Tibial artery (tissue), 4 donors: ENCODE measurements around the gene MEIS2.

Experiments used
- DNase-seq, 2 donors: peaks; one replicate each; pipeline ENCODE4 v3.0.0-alpha.2; 2019
- H3K27ac ChIP-seq, 2 donors: fragments of 200-600 bp; sonication (generic) in 1 of 2; 1 replicate in 1 of 2; 2 replicates in 1 of 2; pipeline ENCODE4 v1.5.1; 2018 to 2019; ENCODE audit warnings: mild to moderate bottlenecking in 1 of 2
- H3K27me3 ChIP-seq, 2 donors: fragments of 200-600 bp; sonication (generic) in 1 of 2; one replicate each; pipeline versions ENCODE4 v1.5.1 to v1.6.0; 2016 to 2019
- H3K36me3 ChIP-seq, 3 donors: fragments of 200-600 bp; sonication (generic) in 2 of 3; one replicate each; pipeline ENCODE4 v1.5.1; 2016 to 2019; ENCODE audit warnings: mild to moderate bottlenecking in 2 of 3
- H3K4me1 ChIP-seq, 4 donors: fragments of 200-600 bp; sonication (generic) in 2 of 4; 1 replicate in 3 of 4; 2 replicates in 1 of 4; pipeline ENCODE4 v1.5.1; 2016 to 2019
- H3K4me3 ChIP-seq, 2 donors: fragments of 200-600 bp; sonication (generic) in 1 of 2; 1 replicate in 1 of 2; 2 replicates in 1 of 2; pipeline ENCODE4 v1.5.1; 2018 to 2019; ENCODE audit warnings: mild to moderate bottlenecking in 2 of 2
- H3K9me3 ChIP-seq, 3 donors: fragments of 200-600 bp; sonication (generic) in 1 of 3; one replicate each; pipeline ENCODE4 v1.5.1; 2016 to 2019
- intact Hi-C: fragments of 100-400 bp; cut with DNase I; formaldehyde crosslinking; loops from one replicate; pipeline ENCODE4 v1.15.0; 2023; ENCODE audit warnings: low total_unique reads
- TF ChIP-seq, protein P1 (sequence below), 2 experiments: fragments of 200-600 bp in 1 of 2; fragments of 450-650 bp in 1 of 2; IDR thresholded peaks; one replicate each; pipeline ENCODE4 v1.5.1; 2017 to 2019; ENCODE audit warnings: antibody characterized with exemption in 2 of 2, mild to moderate bottlenecking in 1 of 2, moderate library complexity in 1 of 2

Gene MEIS2

DNA sequence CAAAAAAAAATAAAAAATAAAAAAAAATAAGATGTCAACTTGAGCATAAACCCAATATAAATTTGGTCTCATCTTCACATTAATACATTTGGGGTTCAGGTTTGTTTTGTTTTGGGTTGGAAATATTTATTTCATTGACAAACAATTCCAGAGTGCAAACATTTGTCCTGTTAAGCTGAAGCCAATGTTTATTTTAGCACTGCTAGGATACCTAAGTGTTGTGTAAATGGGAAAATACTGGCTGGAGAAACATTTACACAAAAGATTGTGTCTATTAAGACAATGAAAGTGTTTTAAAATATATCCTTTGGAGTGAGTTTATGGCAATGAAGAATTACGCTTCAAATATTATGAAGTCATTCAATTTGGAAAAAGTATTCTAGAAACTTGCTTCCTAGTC lies 91.1 kb downstream of the MEIS2 start:
- H3K27me3 ChIP-seq = no peaks in the 10 kb centered on the region
- H3K9me3 ChIP-seq = no peaks in the 10 kb centered on the region
- H3K4me1 ChIP-seq = no peaks in the 10 kb centered on the region
- intact Hi-C loops = no loop called here
- DNase-seq = no peak
- H3K36me3 ChIP-seq = peaks cover 0 to 9% (median 0%) of the 10 kb centered on the region in 3 donors
- no peak overlapping the region for H3K4me3 ChIP-seq
- TF ChIP-seq, protein P1, sequence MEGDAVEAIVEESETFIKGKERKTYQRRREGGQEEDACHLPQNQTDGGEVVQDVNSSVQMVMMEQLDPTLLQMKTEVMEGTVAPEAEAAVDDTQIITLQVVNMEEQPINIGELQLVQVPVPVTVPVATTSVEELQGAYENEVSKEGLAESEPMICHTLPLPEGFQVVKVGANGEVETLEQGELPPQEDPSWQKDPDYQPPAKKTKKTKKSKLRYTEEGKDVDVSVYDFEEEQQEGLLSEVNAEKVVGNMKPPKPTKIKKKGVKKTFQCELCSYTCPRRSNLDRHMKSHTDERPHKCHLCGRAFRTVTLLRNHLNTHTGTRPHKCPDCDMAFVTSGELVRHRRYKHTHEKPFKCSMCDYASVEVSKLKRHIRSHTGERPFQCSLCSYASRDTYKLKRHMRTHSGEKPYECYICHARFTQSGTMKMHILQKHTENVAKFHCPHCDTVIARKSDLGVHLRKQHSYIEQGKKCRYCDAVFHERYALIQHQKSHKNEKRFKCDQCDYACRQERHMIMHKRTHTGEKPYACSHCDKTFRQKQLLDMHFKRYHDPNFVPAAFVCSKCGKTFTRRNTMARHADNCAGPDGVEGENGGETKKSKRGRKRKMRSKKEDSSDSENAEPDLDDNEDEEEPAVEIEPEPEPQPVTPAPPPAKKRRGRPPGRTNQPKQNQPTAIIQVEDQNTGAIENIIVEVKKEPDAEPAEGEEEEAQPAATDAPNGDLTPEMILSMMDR (IDR thresholded peaks at IDR 0.05) = no peak
- no peak overlapping the region for H3K27ac ChIP-seq

DNA sequence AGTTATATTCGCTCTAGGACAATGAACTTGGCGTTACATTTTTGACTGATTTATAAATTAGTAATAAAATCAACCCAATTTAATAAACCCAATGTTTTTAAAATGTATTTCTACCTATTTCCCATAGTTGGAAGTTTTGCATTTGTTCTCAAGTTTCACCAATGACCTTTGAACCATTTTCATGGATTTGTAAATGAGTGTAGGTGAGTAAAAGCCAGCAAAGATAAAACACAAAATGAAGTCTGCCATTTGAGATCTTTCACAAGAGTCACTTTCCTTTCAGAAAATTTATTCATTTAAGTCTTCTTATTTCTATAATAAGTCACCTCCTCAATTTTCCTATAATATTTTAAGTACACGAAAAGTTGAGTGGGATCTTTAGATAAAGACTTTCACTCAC lies 92.1 kb downstream of the MEIS2 start:
- Histone ChIP-seq H3K27ac (no peak overlapping the region), H3K36me3 (peaks cover 0 to 9% (median 0%) of the 10 kb centered on the region in 3 donors), H3K4me3 (no peak overlapping the region), H3K27me3 (no peaks in the 10 kb centered on the region), H3K4me1 (no peaks in the 10 kb centered on the region), H3K9me3 (no peaks in the 10 kb centered on the region)
- TF ChIP-seq, protein P1 (IDR thresholded peaks at IDR 0.05) = no peak
- intact Hi-C loops = no loop called here
- DNase-seq = no peak

DNA sequence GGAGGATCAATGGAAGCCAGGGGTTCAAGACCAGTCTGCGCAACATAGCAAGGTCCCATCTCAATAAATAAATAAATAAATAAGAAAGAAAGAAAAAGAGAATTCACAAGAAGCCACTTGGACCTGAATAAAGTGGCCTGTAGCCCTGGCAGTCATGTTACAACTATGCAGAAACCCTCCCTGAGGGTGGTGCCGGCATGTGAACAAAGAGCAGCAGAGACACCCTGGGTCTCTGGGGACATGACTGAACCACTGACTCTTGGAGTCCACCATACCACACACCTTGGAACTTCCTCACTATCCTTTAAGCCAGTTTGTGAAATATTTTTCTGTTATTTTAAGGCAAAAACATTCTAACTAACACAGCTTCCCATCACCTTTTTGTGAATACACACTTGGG lies 93.0 kb downstream of the MEIS2 start:
- Histone ChIP-seq H3K9me3 (no peaks in the 10 kb centered on the region), H3K27ac (no peak overlapping the region)

DNA sequence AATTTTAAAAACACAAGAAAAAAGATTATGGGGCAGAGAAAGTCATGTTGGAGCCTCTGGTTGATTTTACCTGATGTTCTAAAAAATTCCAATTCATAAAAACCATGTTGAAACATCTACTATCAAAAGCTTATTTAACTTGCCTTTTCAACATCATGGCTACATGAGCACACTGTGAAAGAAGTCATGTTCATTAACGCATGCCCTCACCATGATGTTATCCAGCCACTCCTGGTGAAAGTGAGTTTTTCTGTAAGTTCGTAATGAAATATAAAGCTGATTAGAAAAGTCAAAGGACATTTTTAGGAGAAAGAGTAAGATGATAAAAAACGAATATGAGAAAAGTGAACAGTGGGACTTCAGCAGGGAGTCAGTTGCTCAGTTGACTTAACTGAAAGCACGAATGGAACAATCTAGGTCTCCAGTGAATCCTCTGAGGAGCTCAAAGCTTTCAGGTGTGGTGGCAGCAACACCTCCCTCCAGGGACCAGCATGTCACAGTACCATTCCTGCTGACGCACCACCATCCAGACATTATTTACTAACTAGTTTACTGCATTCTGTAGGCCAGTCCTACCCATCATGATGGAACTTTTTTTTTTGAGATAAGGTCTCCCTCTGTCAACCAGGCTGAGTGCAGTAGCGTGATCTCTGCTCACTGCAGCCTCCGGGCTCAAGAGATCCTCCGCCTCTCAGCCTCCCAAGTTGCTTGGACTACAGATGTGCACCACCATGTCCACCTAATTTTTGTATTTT lies 95.2 kb downstream of the MEIS2 start:
- H3K27me3 ChIP-seq = no peaks in the 10 kb centered on the region
- TF ChIP-seq, protein P1 (IDR thresholded peaks at IDR 0.05) = no peak
- peaks cover 0 to 9% (median 0%) of the 10 kb centered on the region in 3 donors for H3K36me3 ChIP-seq
- H3K4me1 ChIP-seq = no peaks in the 10 kb centered on the region
- intact Hi-C loops = no loop called here
- DNase-seq = no peak
- H3K27ac ChIP-seq = no peak overlapping the region
- no peak overlapping the region for H3K4me3 ChIP-seq
- H3K9me3 ChIP-seq = no peaks in the 10 kb centered on the region

More for the DNA sequence above, 93.0 kb downstream of the MEIS2 start:
- TF ChIP-seq, protein P1 (IDR thresholded peaks at IDR 0.05) = no peak
- Histone ChIP-seq H3K4me1 (no peaks in the 10 kb centered on the region), H3K27me3 (no peaks in the 10 kb centered on the region), H3K36me3 (peaks cover 0 to 9% (median 0%) of the 10 kb centered on the region in 3 donors), H3K4me3 (no peak overlapping the region)
- intact Hi-C loops = no loop called here
- DNase-seq = no peak

DNA sequence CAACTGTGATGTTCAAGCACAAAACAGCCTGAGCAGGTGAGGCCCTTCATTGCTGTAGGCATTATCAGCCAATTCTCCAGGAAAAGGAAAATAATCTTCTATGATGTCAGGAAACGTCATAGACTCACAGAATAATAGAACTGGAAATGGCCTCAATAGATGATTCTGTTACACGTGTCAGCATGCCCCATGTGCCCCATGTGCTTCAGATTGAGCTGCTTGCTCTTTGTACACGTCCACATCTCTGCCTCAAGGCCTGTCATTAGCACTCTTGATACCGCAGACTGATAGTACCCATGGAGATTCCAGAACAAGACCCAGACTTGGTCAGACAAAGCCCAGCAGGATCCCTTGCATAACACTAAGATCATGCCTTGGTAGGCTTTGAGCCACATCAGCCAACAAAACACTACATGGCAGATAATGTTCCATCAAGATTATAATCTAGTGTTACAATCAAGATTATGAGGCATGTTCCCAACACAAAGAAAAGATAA lies 95.9 kb downstream of the MEIS2 start:
- Histone ChIP-seq H3K27me3 (no peaks in the 10 kb centered on the region), H3K9me3 (no peaks in the 10 kb centered on the region), H3K36me3 (peaks cover 0 to 9% (median 0%) of the 10 kb centered on the region in 3 donors), H3K4me1 (no peaks in the 10 kb centered on the region), H3K4me3 (no peak overlapping the region), H3K27ac (no peak overlapping the region)
- TF ChIP-seq, protein P1 (IDR thresholded peaks at IDR 0.05) = no peak
- intact Hi-C loops = no loop called here
- DNase-seq = no peak
